ENCODE results near the gene SMLR1.

The SMLR1 gene

GRCh38 chr6:130825772-130826441, 1.3 kb upstream of the SMLR1 start:
- DNase-seq (ENCODE audit: low read depth): no peak

DNA sequence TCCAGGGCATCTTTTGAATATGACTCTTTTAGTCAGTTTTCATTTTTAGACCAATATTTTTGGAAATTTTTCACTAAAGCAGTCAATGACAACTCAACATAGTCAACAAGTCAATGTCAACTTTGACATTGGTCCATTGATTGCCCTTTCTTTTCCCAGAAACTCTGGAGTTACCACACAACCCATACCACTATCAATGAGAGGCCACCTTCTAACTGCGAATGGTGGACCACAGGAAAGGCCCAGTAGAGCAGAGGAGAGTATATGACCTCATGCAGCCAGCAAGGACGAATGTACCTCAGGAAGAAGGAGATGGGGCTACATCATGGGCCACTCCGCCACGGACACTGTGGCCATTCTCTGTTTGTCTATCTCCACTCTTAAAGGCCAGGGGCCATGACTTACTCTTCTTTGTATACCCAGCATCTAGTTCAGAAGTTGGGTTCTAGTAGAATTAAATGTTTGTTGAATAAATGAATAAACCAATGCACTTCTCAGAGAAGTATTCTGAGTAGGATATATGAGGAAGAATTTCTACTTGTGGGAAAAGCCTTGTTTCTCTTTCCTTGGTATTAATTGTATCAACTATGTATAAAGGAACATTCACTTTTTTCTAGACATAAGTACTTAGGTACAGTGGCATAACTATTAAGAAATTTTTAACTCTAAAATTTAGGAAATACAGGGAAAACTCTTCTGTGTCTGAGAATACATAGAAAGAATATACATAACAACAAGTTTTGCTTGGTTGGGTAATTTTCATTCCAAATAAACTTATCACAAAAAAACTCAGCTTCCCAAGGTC, 562 bp upstream of the SMLR1 start:
- no peak for DNase-seq (ENCODE audit: low read depth)

DNA sequence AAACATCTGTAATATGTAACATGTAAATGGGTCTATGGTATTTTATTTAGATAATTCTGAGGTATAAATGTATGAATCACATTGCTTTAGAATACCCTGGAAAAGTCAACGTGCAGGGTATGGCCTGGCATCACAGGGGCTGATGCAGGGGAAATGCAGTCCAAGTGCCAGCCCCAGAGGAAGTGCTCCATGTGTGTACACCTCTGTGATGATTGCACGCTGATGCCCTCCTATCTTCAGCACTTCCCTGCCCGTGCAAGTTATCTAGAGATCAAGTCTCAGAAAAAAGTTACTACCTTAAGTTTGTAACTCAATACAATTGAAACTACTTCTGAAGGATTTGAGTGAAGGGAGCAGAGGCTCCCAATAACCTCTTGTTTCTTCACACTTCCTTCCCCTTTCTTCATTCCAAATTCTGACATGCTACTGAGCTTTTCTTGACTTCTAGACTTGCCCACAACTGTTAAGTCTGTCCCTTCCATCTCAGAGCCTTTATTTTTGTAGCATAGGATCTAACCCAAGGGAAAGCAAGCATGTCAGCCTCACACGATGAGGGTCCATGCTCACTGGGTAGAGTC, 2.2 kb downstream of the SMLR1 start:
- DNase-seq (ENCODE audit: low read depth): no peak

- DNase-seq (ENCODE audit: low read depth): no peak
Measured at GRCh38 chr6:130831607-130832006, 4.4 kb downstream of the SMLR1 start.

GRCh38 chr6:130833569-130833968, 6.4 kb downstream of the SMLR1 start:
- DNase-seq (ENCODE audit: low read depth): no peak

DNA sequence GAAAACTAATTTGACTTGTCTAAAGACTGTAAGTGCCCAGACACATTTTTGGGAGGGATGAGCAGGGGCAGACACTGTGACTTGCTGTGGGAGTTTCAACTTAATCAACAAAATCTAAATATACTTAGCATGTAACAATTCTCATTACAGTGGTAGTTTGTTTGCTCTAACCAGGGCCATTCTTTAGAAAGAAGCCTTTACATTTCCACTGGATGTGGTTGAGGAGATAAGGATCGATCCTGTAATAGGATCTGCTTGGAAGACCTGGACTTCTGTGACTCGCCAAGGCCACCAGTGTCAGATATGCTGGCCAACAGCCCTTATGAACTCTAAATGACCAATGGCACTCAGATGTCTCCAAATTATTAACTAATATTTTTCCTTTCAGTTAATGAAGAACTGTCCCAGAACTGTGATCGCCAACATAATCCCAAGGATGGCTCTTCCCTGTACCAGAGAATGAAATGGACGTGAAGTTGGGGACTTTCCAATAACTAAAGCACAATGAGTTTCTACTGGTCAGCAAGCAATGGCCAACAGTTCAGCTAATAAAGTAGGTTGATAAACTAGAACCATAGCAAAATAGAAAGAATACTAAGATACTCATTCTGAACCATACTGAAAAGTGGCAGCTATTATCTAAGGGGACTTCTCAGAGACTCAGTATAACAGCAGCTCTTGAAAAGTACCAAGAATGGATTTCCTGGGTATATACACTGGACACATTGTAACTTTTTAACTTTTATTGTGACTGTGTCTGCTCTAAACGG, 7.5 kb downstream of the SMLR1 start:
- DNase-seq (ENCODE audit: low read depth): no peak

DNA sequence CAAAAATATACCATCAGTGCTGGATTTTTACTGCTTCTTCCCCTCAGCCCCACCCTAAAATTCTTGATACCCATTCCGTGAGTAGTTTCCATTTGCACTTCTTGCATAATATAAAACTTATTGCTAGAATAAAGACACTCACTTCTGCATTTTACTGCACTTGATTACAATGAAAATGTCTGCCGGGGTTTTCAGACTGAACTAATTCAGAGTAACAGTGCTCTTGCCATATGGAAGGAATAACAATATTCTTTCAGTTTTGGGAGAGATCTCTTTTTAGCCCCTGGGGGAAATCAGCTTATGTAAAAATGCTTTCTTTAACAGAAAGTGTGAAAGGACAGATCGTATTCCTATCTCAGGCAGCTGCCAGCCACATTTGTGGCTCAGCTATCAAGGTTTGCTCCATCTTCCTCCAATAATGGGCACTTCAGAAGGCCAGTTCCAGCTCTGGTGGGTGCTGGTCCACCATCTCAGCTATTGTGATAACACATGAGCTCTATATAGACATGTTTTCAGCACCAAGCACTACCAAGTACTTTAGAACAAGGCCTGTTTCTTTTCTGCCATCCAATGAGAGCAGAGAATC, 8.9 kb downstream of the SMLR1 start:
- no peak for DNase-seq (ENCODE audit: low read depth)

DNA sequence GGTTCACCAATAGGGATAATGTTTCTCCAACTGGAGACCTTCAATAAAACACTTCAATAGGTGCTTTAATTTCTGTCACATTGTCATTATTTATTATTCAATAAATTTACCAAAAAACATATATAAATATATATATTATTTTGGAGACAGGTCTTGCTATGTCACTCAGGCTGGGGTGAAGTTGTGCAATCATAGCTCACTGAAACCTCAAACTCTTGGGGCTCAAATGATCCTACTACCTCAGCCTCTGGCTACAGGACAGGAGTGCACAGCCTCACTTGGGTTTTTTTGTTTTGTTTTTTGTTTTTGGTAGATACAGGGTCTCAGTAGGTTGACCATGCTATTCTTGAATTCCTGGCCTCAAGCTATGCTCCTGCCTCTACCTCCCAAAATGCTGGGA, 9.9 kb downstream of the SMLR1 start:
- no peak for DNase-seq (ENCODE audit: low read depth)

DNA sequence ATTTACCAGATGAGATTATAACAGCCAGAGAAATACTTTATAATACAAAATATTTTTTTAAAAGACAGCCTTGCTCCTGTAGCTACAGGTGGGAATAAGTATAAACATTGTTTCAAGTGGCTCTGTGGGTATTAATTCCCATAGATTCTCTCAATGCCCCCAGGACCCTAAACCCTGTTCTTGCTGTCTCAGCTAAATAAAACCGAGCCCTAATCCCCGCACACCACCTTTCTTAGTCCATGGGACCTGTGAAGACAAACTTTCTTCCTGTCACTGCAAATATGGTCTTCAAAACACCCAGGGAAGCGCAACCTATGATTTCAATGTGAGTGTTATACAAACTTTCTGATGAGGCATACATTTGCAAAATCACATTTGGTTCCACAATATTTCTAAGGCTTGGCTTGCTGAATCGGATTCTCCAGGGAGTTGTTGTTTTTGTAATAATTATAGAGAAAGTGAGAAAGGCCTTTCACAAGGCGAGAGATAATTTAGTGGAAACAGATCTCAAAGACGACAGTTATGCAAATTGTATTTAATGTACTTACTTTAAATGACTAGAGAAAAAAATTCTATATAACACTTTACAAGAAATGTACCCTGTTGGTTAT, 11.1 kb downstream of the SMLR1 start:
- no peak for DNase-seq (ENCODE audit: low read depth)

DNA sequence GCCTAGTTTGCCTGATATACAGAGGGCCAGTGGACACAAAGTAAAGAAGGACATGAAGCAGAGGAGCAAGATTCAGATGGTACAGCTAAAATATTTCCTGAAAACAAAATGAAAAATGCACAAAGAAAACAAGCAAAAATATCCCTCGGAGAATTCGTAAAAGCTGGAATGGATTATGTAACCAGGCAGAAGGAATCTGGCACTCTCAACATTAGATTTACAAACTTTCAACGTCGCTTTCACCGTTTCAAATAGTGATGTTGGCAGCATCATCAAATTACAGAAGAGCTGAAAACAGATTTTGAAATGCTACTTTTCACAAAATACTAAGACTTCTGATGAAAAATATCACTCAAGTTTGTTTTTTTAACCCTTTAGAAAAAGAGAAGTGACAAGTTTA, 11.7 kb downstream of the SMLR1 start:
- DNase-seq (ENCODE audit: low read depth): no peak

DNA sequence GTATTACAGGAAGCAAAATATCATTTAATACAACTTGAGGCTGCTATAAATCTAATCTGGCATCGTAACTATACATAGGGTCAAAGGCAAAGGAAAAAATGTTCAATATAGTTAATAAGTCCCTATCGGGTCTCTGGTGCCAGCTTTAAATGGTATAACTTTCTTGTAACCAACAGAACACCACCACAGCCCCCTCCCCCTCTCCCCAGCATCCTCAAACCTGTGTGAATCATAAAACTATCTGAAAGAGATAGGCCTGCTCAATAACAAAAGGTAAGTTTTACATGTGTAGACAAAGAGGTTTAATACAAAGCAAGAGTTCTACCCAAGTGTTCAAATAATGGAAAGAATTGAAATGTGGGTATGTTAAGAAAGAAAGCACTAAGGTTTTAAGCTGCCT, 12.2 kb downstream of the SMLR1 start:
- DNase-seq (ENCODE audit: low read depth): no peak

- no peak for DNase-seq (ENCODE audit: low read depth)
Measured at GRCh38 chr6:130840050-130840449, 12.8 kb downstream of the SMLR1 start.

DNA sequence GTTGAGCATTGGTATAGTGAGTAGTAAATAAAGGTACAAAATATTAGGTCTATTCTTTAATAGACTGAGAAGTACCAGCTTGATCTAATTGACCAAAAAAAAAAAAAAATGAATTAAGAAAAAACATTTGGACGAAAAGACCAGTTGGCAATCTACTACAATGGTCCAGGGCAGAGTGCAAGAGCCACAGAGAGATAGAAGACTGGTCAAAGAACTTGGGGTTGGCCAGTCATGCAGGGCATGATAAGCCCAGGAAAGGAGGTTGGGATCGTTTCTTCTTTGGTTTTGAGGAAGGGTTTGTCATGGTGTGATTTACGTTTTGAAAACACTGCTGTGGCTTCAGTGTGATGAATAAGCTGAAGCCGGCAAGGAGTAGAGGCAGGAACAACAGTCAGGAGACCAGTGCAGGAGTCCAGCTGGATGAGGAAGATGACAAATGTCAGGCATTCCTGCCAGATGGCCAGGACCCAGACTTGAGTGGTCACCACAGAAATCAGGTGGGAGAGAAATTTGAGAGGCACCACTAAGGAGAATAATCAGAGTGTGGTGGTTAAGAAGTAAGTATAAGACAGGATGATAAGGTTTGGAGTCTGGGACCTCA, 14.0 kb downstream of the SMLR1 start:
- DNase-seq (ENCODE audit: low read depth): no peak

GRCh38 chr6:130843575-130844320, 16.5 kb downstream of the SMLR1 start:
- DNase-seq (ENCODE audit: low read depth): peak; percentile 7

DNA sequence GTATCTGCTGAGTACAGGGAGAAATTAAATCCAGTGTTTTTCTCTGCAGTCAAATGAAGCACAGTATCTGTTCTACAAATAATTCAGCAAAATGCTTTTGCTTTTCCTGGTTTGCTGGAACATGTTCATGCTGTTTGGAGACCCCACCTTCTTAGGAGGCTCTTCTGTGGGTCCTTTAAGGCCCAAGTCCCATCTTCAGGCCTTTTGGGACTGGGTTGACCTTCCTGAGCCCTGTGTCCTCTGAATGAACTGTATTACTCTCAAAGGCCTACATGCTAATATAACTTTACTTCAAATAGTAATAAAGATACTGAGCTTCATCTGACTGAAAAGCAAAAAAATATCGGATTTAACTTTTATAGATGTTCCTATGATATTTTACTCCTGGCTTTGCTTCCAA, 19.3 kb downstream of the SMLR1 start:
- DNase-seq (ENCODE audit: low read depth): no peak

DNA sequence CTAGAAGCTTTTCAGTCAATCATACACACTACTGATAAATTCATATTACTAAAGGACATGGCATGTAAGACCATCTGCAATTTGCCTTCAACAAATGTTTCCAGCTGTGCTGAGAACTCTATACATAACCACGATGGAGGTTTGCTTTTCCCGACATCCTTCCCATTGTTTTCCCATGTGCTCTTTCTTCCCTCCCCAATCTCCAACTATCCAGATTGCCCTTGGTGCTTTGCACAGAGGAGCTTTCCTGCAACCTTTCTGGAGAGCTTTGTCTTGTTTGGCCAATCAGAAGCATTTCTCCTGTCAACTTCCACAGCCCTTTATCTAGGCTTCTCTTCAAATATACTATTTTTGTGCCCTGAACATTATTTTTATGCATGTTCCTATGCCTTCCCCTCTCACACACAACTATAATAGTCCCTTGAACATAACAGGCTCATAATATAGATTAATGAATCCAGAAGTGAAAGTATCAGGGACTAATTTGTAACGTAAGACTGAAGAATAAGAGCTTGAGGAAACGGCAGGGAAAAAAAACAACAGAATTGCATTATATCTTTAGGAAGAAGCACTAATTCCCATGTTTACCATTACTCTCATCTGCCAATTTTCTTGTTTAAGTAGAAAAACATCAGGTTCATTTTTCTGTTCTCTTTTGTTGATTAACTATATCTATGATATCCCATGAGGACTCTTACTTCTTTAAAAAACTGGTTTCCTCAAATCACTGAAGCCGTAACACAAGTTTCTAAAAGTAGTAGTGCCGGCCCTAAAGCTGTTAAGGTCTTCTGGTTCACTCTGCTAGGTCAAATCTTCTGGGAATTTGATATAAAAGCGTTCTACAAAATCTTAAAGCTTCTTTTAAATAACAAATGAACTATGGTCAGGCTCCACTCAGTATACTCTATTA, 20.1 kb downstream of the SMLR1 start:
- DNase-seq (ENCODE audit: low read depth): no peak

GRCh38 chr6:130848945-130849344, 21.7 kb downstream of the SMLR1 start:
- no peak for DNase-seq (ENCODE audit: low read depth)

GRCh38 chr6:130849594-130849993, 22.4 kb downstream of the SMLR1 start:
- DNase-seq (ENCODE audit: low read depth): no peak

- no peak for DNase-seq (ENCODE audit: low read depth)
Measured at GRCh38 chr6:130851026-130851425, 23.8 kb downstream of the SMLR1 start.
